ENCODE measurements around the gene CD8A. TPM values are rescaled to one million over a fixed set of nuclear protein-coding genes. Genes with fewer than 3 reads are reported as not detected.

CD8A gene
- total and polyA plus RNA-seq, 7 donors, result 0.09 to 0.81 (median 0.27) TPM

- Histone ChIP-seq H3K27me3 (ENCODE audit: insufficient read depth in 3 of 3, low read length in 2 of 3) (no peaks in the 10 kb centered on the region), H3K4me3 (no peak overlapping the region), H3K4me1 (no peaks in the 10 kb centered on the region), H3K9me3 (no peaks in the 10 kb centered on the region), H3K36me3 (ENCODE audit: insufficient read depth in 1 of 2, low read depth in 1 of 2) (peaks cover 2 to 51% of the 10 kb centered on the region in 2 donors), H3K27ac (no peak overlapping the region)
- no peak for DNase-seq
- 90 to 95% (median 91%) methylated on average over 7 of the region's 7 CpGs for WGBS, 3 donors
- intact Hi-C loops (cut with DNase I), result no loop called here
- no peak for ATAC-seq
- TF ChIP-seq, protein P1, sequence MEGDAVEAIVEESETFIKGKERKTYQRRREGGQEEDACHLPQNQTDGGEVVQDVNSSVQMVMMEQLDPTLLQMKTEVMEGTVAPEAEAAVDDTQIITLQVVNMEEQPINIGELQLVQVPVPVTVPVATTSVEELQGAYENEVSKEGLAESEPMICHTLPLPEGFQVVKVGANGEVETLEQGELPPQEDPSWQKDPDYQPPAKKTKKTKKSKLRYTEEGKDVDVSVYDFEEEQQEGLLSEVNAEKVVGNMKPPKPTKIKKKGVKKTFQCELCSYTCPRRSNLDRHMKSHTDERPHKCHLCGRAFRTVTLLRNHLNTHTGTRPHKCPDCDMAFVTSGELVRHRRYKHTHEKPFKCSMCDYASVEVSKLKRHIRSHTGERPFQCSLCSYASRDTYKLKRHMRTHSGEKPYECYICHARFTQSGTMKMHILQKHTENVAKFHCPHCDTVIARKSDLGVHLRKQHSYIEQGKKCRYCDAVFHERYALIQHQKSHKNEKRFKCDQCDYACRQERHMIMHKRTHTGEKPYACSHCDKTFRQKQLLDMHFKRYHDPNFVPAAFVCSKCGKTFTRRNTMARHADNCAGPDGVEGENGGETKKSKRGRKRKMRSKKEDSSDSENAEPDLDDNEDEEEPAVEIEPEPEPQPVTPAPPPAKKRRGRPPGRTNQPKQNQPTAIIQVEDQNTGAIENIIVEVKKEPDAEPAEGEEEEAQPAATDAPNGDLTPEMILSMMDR (IDR thresholded peaks at IDR 0.05), result no peak
These were observed 14.2 kb downstream of the CD8A start for GRCh38 chr2:86776532-86776931.

DNA sequence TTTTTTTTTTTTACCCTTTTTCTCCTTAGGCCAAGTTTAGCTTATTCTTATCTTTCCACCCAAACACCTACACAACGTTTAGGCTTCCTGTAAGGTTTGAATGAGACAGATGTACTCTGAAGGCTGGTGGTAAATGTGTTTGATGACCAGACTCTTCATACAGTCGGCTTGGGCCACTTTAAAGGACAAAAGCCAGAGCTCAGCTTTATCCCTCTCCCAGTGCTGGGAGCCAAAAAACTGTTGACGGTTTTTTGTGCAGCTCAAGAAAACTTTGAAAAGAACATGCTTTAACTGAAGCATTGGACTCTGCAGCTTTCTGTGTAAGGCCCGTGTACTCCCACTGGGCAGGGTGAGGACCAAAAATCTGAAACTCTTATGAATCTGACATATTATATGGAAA is 15.4 kb downstream of the CD8A start:
- no peaks in the 10 kb centered on the region for H3K27me3 ChIP-seq (ENCODE audit: insufficient read depth in 3 of 3, low read length in 2 of 3)
- no peak overlapping the region for H3K27ac ChIP-seq
- 49 to 56% (median 49%) methylated on average over 4 of the region's 4 CpGs for WGBS, 3 donors
- no peaks in the 10 kb centered on the region for H3K4me1 ChIP-seq
- TF ChIP-seq, protein P1 (IDR thresholded peaks at IDR 0.05), result no peak
- ATAC-seq (no peak), DNase-seq (no peak)
- intact Hi-C loops (cut with DNase I), result no loop called here
- H3K4me3 ChIP-seq, result no peak overlapping the region
- no peaks in the 10 kb centered on the region for H3K9me3 ChIP-seq
- peaks cover 2 to 63% of the 10 kb centered on the region in 2 donors for H3K36me3 ChIP-seq (ENCODE audit: insufficient read depth in 1 of 2, low read depth in 1 of 2)

DNA sequence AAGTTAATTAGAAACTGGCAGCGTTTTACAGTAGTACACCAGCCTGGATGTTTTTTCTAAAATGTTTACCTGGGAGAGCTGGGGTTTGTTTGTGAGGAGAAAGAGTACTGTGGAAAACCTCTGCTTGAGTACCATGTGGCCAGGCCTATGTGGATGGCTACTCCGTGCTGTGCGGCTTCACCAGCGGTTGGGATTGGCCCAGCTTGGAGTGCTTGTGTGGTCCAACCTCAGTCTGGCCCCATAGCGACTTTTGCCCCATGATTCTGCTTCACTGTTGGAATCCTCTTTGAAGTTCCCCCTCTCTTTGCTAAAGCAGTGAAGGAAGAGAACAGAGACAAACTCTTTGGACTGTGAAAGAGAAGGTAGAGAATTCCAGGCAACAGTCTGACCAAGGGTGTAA is 15.9 kb downstream of the CD8A start:
- Histone ChIP-seq H3K4me3 (no peak overlapping the region), H3K9me3 (no peaks in the 10 kb centered on the region), H3K27me3 (ENCODE audit: insufficient read depth in 3 of 3, low read length in 2 of 3) (no peaks in the 10 kb centered on the region), H3K36me3 (ENCODE audit: insufficient read depth in 1 of 2, low read depth in 1 of 2) (peaks cover 2 to 68% of the 10 kb centered on the region in 2 donors), H3K27ac (no peak overlapping the region), H3K4me1 (no peaks in the 10 kb centered on the region)
- TF ChIP-seq, protein P1 (IDR thresholded peaks at IDR 0.05), result no peak
- 71 to 78% (median 77%) methylated on average over 5 of the region's 5 CpGs for WGBS, 3 donors
- DNase-seq, result no peak
- no peak for ATAC-seq
- intact Hi-C loops (cut with DNase I), result no loop called here

GRCh38 chr2:86772611-86773010 is 18.1 kb downstream of the CD8A start:
- no peaks in the 10 kb centered on the region for H3K9me3 ChIP-seq
- intact Hi-C loops (cut with DNase I), result no loop called here
- H3K4me1 ChIP-seq, result no peaks in the 10 kb centered on the region
- H3K36me3 ChIP-seq (ENCODE audit: insufficient read depth in 1 of 2, low read depth in 1 of 2), result peaks cover 2 to 86% of the 10 kb centered on the region in 2 donors
- 62 to 72% (median 63%) methylated on average over 5 of the region's 5 CpGs for WGBS, 3 donors
- no peaks in the 10 kb centered on the region for H3K27me3 ChIP-seq (ENCODE audit: insufficient read depth in 3 of 3, low read length in 2 of 3)
- DNase-seq (no peak), ATAC-seq (no peak)
- TF ChIP-seq, protein P1 (IDR thresholded peaks at IDR 0.05), result no peak
- no peak overlapping the region for H3K4me3 ChIP-seq
- no peak overlapping the region for H3K27ac ChIP-seq

DNA sequence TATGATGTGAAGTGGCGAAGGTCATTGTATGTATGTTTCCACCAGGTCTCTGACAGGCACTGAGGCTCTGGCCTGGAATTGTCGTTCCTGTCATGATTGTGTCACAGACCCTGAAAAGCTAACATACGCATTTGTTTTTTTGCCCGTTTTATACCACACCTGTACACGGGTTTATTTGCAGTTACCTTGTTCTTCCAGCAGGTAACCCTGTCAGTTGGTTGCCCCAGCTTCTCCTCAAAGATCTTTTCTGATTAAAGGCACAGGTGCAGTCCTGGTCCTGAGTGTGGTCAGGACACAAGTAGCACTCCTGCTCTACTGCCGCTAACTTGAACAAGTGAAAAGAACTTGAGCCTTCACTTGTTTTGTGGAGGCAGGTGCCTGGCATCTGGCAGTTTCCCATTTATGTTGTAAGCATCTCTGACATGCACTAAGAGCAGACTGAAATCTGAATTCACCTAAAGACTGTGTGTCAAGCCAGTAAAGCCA is 19.9 kb downstream of the CD8A start:
- no peaks in the 10 kb centered on the region for H3K4me1 ChIP-seq
- H3K36me3 ChIP-seq (ENCODE audit: insufficient read depth in 1 of 2, low read depth in 1 of 2), result peaks cover 2 to 95% of the 10 kb centered on the region in 2 donors
- WGBS, 3 donors, result 87 to 91% (median 87%) methylated on average over 6 of the region's 6 CpGs
- TF ChIP-seq, protein P1 (IDR thresholded peaks at IDR 0.05), result no peak
- intact Hi-C loops (cut with DNase I), result no loop called here
- ATAC-seq, result no peak
- no peaks in the 10 kb centered on the region for H3K27me3 ChIP-seq (ENCODE audit: insufficient read depth in 3 of 3, low read length in 2 of 3)
- H3K27ac ChIP-seq, result no peak overlapping the region
- H3K9me3 ChIP-seq, result no peaks in the 10 kb centered on the region
- no peak for DNase-seq
- H3K4me3 ChIP-seq, result no peak overlapping the region

Measured in psoas muscle (tissue), 8 donors.